HepG2 (cell line): ENCODE data around the gene FOXA1. TPM values are rescaled to one million over a fixed set of nuclear protein-coding genes. Genes with fewer than 3 reads are reported as not detected.

Experiments
- CREM ChIP-seq, 2 experiments: sonication (generic) in 1 of 2; formaldehyde crosslinking in 1 of 2; IDR thresholded peaks; 2 replicates each; pipeline versions ENCODE4 v1.4.0 to v1.6.1; 2016 to 2020; ENCODE audit warnings: antibody characterized with exemption in 1 of 2, mild to moderate bottlenecking in 1 of 2, missing genetic modification reagents in 1 of 2
- EZH2 ChIP-seq: conservative IDR thresholded peaks from 2 replicates; pipeline ENCODE4 v1.6.1; 2012; ENCODE audit warnings: mild to moderate bottlenecking, low read depth, low read length, moderate library complexity
- HCFC1 ChIP-seq: fragments of 150-350 bp; IDR thresholded peaks from 2 replicates; pipeline ENCODE4 v1.6.1; 2014; ENCODE audit warnings: low read depth, low read length
- KLF15 ChIP-seq: sonication (generic); formaldehyde crosslinking; IDR thresholded peaks from 2 replicates; pipeline ENCODE4 v1.8.1; 2023; ENCODE audit warnings: borderline replicate concordance, mild to moderate bottlenecking, inconsistent platforms, missing genetic modification reagents, mixed read lengths
- LCORL ChIP-seq, 2 experiments: fragments of 450-650 bp in 1 of 2; sonication (generic) in 1 of 2; formaldehyde crosslinking in 1 of 2; IDR thresholded peaks; 2 replicates each; pipeline versions ENCODE4 v1.5.0 to v1.6.1; 2017 to 2020; ENCODE audit warnings: antibody characterized with exemption in 1 of 2, missing genetic modification reagents in 1 of 2
- MED8 ChIP-seq: sonication (generic); formaldehyde crosslinking; IDR thresholded peaks from 2 replicates; pipeline ENCODE4 v1.8.1; 2023; ENCODE audit warnings: mild to moderate bottlenecking, missing genetic modification reagents; ENCODE audit not compliant: insufficient replicate concordance
- NR2F1 ChIP-seq, 2 experiments: fragments of 450-650 bp in 1 of 2; formaldehyde crosslinking in 1 of 2; IDR thresholded peaks; 2 replicates each; pipeline versions ENCODE4 v1.5.0 to v1.6.1; 2016 to 2020; ENCODE audit warnings: mild to moderate bottlenecking in 1 of 2, missing compliant biosample characterization in 1 of 2, missing genetic modification reagents in 1 of 2, moderate library complexity in 1 of 2
- REL ChIP-seq: sonication (generic); formaldehyde crosslinking; conservative IDR thresholded peaks from 2 replicates; pipeline ENCODE4 v1.8.0; 2022; ENCODE audit warnings: mild to moderate bottlenecking, missing genetic modification reagents, moderate library complexity
- SMAD1 ChIP-seq: sonication (generic); formaldehyde crosslinking; IDR thresholded peaks from 2 replicates; pipeline ENCODE4 v1.4.0; 2020; ENCODE audit warnings: missing genetic modification reagents, low read depth, mild to moderate bottlenecking, borderline replicate concordance
- ZBTB7B ChIP-seq: sonication (generic); formaldehyde crosslinking; IDR thresholded peaks from 2 replicates; pipeline ENCODE4 v1.4.0; 2020; ENCODE audit warnings: missing genetic modification reagents
- ZKSCAN1 ChIP-seq: fragments of 150-350 bp; IDR thresholded peaks from 2 replicates; pipeline ENCODE4 v1.6.1; 2014; ENCODE audit warnings: low read length
- ZNF264 ChIP-seq: sonication (generic); formaldehyde crosslinking; IDR thresholded peaks from 2 replicates; pipeline ENCODE4 v1.4.0; 2020; ENCODE audit warnings: missing genetic modification reagents
- ZNF432 ChIP-seq: sonication (generic); formaldehyde crosslinking; IDR thresholded peaks from 2 replicates; pipeline ENCODE4 v1.5.0; 2020; ENCODE audit warnings: missing genetic modification reagents, mild to moderate bottlenecking, borderline replicate concordance
- ZNF44 ChIP-seq: sonication (generic); formaldehyde crosslinking; IDR thresholded peaks from 2 replicates; pipeline ENCODE4 v1.5.1; 2020; ENCODE audit warnings: mild to moderate bottlenecking, missing genetic modification reagents
- ZNF563 ChIP-seq: sonication (generic); formaldehyde crosslinking; IDR thresholded peaks from 2 replicates; pipeline ENCODE4 v1.8.0; 2022; ENCODE audit warnings: mild to moderate bottlenecking, moderate library complexity, missing genetic modification reagents
- polyA plus RNA-seq, 8 experiments: library from polyadenylated mRNA; depleted of rRNA in 3 of 8; stranded (reverse) in 7 of 8; unstranded in 1 of 8; fragments of >200 nt; fragmentation: Illumina TruSeq in 4 of 8; extraction: Trizol in 4 of 8; gene quantifications; 2 replicates each; pipeline versions ENCODE4 v1.2.1 to v1.2.3, GENCODE V29; 2011 to 2016; ENCODE audit warnings: low read depth in 4 of 8, missing spikeins in 1 of 8, mixed read lengths in 1 of 8; ENCODE audit not compliant: insufficient read depth in 1 of 8
- total RNA-seq, 5 experiments: library from RNA; depleted of rRNA; stranded (reverse); fragments of >200 nt; fragmentation: Illumina TruSeq; extraction: Trizol; gene quantifications; 2 replicates each; pipeline ENCODE4 v1.2.3, GENCODE V29; 2016; ENCODE audit warnings: low read depth in 1 of 5
- TF ChIP-seq, protein P1 (sequence below): sonication (generic); formaldehyde crosslinking; IDR thresholded peaks from 2 replicates; pipeline ENCODE4 v1.4.0; 2020; ENCODE audit warnings: missing genetic modification reagents
- TF ChIP-seq, protein P2 (sequence below), 2 experiments: IDR thresholded peaks; 2 replicates each; pipeline ENCODE4 v1.6.1; 2011 to 2012; ENCODE audit warnings: low read length in 2 of 2, borderline replicate concordance in 1 of 2, low read depth in 1 of 2, mild to moderate bottlenecking in 1 of 2, moderate library complexity in 1 of 2
- TF ChIP-seq, protein P3 (sequence below): sonication (generic); formaldehyde crosslinking; IDR thresholded peaks from 2 replicates; pipeline ENCODE4 v1.4.0; 2020; ENCODE audit warnings: missing genetic modification reagents

The FOXA1 gene
- total and polyA plus RNA-seq, 2 of the 13 experiments (the other 11 are each of a cell fraction or from before 2014, with no cell fraction given) = 43.4 to 58.6 TPM

DNA sequence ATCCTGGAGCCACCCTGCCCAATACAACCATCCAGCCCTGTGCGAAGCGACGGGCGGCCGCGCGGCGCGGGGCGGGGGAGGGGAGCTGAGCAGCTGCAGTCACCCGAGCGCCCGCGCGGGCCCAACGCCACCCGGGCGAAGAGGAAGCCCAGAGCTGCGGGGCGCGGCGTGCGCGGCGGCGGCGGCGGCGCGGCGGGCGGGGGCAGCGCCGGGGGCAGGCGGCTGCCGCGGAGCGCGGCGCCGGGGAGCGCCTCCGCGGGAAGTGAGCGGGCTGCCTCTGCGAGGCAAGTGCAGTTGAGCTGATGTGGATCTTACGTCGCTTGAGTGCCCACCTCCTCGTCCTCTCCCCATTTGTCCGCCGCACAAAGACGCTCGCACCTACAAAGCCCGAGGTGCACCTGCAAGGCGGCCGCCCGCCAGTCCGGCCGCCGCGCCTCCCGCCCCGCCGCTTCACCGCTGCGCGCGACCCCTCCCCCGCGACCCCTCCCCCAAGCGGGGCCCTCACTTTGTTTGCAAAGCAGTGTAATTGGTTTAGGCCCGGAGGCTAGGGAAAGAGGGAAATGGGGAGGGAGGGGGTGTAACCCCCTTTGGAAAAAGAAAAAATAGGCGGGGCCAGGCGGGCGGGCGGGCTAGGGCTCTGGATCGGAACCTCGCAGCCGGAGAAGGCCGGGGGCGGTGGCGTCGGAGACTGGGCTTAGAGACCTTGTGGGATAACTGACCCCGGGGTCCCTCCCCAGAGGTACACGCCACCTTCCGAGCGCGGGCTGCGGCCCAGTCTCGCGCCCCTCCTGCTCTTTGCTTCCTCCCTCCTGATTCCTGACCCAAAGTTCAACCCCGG lies at the start of gene FOXA1, which contains the start of gene TTC6 (continued):
- TF ChIP-seq, protein P1, sequence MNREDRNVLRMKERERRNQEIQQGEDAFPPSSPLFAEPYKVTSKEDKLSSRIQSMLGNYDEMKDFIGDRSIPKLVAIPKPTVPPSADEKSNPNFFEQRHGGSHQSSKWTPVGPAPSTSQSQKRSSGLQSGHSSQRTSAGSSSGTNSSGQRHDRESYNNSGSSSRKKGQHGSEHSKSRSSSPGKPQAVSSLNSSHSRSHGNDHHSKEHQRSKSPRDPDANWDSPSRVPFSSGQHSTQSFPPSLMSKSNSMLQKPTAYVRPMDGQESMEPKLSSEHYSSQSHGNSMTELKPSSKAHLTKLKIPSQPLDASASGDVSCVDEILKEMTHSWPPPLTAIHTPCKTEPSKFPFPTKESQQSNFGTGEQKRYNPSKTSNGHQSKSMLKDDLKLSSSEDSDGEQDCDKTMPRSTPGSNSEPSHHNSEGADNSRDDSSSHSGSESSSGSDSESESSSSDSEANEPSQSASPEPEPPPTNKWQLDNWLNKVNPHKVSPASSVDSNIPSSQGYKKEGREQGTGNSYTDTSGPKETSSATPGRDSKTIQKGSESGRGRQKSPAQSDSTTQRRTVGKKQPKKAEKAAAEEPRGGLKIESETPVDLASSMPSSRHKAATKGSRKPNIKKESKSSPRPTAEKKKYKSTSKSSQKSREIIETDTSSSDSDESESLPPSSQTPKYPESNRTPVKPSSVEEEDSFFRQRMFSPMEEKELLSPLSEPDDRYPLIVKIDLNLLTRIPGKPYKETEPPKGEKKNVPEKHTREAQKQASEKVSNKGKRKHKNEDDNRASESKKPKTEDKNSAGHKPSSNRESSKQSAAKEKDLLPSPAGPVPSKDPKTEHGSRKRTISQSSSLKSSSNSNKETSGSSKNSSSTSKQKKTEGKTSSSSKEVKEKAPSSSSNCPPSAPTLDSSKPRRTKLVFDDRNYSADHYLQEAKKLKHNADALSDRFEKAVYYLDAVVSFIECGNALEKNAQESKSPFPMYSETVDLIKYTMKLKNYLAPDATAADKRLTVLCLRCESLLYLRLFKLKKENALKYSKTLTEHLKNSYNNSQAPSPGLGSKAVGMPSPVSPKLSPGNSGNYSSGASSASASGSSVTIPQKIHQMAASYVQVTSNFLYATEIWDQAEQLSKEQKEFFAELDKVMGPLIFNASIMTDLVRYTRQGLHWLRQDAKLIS (CRISPR knock-in tag) = 0 out of 2 replicates have a peak, but pooled peaks have one; percentile 13
- TF ChIP-seq ZNF432 (CRISPR knock-in tag) (no peak), ZNF563 (CRISPR knock-in tag) (no peak; the same call in 1 of the 2 replicates), HCFC1 (no peak), ZBTB7B (CRISPR knock-in tag) (peak; percentile 82), ZNF264 (CRISPR knock-in tag) (no peak; the same call in 1 of the 2 replicates), REL (CRISPR knock-in tag) (no peak), EZH2 (no peak), ZNF44 (CRISPR knock-in tag) (peak; percentile 20; the same call in 1 of the 2 replicates), MED8 (peak; percentile 62), KLF15 (CRISPR knock-in tag) (no peak), SMAD1 (CRISPR knock-in tag) (0 out of 2 replicates have a peak, but pooled peaks have one; percentile 15), LCORL (IDR thresholded peaks at IDR 0.05) (no peak), LCORL (CRISPR knock-in tag; IDR thresholded peaks at IDR 0.05) (peak; percentile 58; the same call in 1 of the 2 replicates), NR2F1 (CRISPR knock-in tag; IDR thresholded peaks at IDR 0.05) (peak in 1 of 2 experiments; percentile 60; a peak in 1 of 4 replicates), ZKSCAN1 (peak; percentile 44; the same call in 1 of the 2 replicates), CREM (IDR thresholded peaks at IDR 0.05) (no peak), CREM (CRISPR knock-in tag; IDR thresholded peaks at IDR 0.05) (no peak)
- TF ChIP-seq, protein P2, sequence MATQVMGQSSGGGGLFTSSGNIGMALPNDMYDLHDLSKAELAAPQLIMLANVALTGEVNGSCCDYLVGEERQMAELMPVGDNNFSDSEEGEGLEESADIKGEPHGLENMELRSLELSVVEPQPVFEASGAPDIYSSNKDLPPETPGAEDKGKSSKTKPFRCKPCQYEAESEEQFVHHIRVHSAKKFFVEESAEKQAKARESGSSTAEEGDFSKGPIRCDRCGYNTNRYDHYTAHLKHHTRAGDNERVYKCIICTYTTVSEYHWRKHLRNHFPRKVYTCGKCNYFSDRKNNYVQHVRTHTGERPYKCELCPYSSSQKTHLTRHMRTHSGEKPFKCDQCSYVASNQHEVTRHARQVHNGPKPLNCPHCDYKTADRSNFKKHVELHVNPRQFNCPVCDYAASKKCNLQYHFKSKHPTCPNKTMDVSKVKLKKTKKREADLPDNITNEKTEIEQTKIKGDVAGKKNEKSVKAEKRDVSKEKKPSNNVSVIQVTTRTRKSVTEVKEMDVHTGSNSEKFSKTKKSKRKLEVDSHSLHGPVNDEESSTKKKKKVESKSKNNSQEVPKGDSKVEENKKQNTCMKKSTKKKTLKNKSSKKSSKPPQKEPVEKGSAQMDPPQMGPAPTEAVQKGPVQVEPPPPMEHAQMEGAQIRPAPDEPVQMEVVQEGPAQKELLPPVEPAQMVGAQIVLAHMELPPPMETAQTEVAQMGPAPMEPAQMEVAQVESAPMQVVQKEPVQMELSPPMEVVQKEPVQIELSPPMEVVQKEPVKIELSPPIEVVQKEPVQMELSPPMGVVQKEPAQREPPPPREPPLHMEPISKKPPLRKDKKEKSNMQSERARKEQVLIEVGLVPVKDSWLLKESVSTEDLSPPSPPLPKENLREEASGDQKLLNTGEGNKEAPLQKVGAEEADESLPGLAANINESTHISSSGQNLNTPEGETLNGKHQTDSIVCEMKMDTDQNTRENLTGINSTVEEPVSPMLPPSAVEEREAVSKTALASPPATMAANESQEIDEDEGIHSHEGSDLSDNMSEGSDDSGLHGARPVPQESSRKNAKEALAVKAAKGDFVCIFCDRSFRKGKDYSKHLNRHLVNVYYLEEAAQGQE (IDR thresholded peaks at IDR 0.05; ENCODE audit: borderline replicate concordance in 1 of 2, low read depth in 1 of 2, low read length in 2 of 2) = peak in 1 of 2 experiments; percentile 68; a peak in 1 of 4 replicates
- TF ChIP-seq, protein P3, sequence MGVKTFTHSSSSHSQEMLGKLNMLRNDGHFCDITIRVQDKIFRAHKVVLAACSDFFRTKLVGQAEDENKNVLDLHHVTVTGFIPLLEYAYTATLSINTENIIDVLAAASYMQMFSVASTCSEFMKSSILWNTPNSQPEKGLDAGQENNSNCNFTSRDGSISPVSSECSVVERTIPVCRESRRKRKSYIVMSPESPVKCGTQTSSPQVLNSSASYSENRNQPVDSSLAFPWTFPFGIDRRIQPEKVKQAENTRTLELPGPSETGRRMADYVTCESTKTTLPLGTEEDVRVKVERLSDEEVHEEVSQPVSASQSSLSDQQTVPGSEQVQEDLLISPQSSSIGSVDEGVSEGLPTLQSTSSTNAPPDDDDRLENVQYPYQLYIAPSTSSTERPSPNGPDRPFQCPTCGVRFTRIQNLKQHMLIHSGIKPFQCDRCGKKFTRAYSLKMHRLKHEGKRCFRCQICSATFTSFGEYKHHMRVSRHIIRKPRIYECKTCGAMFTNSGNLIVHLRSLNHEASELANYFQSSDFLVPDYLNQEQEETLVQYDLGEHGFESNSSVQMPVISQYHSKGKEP (CRISPR knock-in tag) = peak; percentile 15; the same call in 1 of the 2 replicates
